HG03097 (cell line): ENCODE data around the gene PRSS22.
"Not testable (repeated sequence)": the region's sequence is repeated elsewhere in the genome, so short reads cannot be mapped to it uniquely, and the experiment has no call there.

Experiments
- ATAC-seq: cut with Tn5 transposase; IDR thresholded peaks from one replicate; pipeline ENCODE4 v1.9.1; 2021; ENCODE audit not compliant: unreplicated experiment, low FRiP score

Gene PRSS22, protein sequence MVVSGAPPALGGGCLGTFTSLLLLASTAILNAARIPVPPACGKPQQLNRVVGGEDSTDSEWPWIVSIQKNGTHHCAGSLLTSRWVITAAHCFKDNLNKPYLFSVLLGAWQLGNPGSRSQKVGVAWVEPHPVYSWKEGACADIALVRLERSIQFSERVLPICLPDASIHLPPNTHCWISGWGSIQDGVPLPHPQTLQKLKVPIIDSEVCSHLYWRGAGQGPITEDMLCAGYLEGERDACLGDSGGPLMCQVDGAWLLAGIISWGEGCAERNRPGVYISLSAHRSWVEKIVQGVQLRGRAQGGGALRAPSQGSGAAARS

DNA sequence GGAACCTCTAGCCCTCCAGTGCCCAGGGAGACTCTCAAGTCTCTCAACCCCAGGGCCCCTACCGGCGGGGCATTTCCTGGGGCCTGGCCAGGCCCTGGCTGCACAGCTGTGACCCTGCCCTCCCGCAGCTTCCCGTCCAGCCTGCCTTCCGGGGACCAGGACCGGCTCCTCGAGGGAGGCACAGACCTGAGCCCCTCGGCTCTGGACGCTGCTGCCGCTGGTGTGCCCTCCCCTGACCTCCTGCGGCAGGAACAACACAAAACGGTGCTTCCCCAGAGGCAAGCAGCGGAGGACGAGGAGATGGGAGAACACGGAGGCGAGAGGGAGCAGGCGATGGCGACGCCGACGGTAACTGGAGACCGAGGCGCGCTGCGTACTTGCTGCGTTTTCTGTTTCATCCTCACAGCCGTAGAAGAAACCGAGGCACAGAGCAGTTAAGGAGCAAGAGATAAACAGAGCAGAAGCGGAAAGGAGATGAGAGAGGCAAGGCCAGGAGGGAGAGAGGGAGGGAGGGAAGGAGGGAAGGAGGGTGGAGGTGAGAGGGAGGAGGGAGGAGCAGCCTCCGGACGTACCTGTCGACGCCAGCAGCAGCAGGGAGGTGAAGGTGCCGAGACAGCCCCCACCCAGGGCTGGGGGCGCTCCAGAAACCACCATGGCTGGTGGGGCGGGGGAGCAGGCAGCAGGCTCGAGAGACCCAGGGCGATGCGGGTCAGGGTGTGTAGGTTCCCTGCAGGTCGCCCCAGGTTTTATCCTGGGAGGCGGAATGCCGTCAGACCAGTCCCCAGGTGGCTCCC lies at the start of gene PRSS22:
Gene PRSS22, minus strand, starts transcription at position 720 of the 794 bp plus-strand sequence. Its CDS starts 66 bp downstream, at position 654.
- ATAC-seq, result no peak

DNA sequence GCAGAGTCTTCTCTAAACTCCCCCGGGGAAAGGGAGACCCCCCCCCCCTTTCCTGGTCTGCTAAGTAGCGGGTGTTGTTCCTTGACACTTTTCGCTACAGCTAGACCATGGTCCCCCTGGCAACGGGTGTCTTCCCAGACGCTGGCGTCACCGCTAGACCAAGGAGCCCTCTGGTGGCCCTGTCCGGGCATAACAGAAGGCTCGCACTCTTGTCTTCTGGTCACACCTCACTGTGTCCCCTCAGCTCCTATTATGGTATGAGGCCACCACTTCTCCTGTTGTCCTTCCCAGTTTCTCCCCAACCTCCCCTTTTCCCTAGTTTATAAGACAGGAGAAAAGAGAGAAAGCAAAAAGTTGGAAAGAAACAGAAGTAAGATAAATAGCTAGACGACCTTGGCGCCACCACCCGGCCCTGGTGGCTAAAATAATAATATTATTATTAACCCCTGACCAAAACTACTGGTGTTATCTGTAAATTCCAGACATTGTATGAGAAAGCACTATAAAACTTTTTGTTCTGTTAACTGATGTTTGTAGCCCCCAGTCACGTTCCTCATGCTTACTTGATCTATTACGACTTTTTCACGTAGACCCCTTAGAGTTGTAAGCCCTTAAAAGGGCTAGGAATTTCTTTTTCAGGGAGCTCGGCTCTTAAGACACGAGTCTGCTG lies 49.2 kb upstream of the PRSS22 start:
- ATAC-seq, result not testable (repeated sequence)

DNA sequence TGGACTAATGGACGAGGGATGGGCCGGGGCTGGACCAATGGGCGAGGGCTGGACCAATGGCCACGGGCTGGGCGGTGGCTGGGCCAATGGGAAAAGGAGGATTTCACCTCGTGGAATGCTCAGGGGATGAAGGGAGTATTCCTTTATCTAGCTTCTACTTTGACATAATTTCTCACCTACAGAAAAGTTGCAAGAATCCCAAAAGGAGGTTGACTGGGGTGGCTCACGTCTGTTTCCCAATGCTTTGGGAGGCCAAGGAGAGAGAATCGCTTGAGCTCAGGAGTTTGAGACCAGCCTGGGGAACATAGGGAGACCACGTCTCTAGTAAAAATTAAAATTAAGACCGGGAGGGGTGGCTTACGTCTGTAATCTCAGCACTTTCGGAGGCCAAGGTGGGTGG lies 48.0 kb upstream of the PRSS22 start:
- no peak for ATAC-seq

DNA sequence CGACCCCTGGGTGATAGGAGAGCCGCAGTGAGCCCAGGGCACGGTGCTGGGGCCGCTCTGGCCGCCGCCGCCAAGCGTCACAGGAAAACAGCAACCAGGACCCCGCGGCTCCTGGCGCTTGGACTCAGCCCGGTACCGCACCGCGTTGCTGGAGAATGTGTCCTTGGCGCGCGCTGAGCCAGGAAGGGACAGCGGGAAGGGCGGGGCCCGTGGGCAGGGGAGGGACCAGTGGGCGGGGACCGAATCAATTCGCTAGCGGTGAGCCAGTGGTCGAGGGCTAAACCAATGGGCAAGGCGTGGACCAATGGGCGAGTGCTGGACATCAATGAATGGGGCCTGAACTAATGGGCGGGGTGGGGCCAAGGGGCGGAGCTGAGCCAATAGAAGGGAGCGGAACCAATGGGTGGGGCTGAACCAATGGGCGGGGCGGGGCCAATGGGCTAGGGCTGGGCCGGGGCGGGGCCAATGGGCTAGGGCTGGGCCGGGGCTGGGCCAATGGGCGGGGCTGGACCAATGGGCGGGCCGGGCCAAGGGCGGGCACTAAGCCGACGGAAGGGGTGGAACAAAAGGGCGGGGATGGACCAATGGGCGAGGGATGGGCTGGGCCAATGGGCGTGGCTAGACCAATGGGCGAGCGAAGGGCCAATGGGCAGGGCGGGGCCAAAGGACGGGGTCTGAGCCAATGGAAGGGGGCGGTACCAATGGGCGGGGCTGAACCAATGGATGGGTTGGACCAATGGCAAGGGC lies 47.4 kb upstream of the PRSS22 start:
- peak; percentile 74 for ATAC-seq

DNA sequence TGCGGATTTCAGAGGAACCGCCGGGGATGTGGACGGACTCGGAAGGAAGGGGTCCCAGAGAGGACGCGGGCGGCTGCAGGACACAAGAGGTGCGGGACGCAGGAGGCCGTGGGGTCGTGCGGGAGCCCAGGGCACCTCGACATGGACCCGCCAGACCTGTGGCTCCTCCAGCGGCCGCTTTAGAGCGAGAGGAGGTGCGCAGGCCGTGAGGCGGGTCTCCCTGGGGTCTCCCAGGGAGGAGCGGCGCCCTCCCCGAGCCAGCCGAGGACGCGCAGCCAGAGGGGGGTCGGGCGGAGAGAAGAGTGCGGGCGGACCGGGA lies 46.9 kb upstream of the PRSS22 start:
- peak; percentile 8 for ATAC-seq

DNA sequence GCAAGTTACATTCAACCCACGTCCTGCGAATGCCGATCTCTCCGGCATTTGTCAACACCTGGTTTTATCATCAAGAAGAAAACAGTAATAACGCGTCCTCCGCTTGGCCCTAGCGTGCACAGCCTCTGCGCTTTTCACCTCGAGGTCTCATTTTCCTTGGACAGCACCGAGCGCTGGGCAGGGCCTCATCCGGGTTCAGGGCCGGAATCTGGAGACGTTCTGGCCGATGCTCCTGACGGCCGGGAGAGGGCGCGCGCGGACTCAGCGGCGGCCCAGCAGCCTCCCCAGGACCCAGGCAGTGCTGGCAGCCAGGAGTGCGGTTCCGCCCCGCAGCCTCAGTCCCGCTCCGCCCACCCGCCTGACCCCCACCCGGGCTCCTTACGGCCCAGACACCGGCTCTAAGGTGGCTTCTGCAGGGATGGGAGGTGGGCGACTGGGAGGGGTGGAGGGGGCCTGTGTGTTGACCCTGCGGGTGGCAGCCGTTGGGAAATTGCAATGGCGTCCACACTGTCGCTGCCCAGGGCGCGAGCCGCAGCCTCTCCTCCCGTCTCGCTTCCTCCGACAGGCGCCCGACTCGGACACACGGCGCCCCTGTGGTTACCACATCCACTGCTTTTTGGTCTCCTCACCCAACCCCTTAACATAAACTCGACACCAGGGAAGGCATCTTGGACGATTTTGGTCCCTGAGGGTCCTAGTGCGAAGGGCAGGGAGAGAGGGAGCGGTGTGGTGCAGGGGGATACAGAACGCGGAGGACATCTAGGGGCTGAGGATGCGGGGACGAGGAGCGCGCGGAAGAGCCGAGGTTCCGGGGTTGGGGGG lies 46.3 kb upstream of the PRSS22 start:
- peak; percentile 7 for ATAC-seq

DNA sequence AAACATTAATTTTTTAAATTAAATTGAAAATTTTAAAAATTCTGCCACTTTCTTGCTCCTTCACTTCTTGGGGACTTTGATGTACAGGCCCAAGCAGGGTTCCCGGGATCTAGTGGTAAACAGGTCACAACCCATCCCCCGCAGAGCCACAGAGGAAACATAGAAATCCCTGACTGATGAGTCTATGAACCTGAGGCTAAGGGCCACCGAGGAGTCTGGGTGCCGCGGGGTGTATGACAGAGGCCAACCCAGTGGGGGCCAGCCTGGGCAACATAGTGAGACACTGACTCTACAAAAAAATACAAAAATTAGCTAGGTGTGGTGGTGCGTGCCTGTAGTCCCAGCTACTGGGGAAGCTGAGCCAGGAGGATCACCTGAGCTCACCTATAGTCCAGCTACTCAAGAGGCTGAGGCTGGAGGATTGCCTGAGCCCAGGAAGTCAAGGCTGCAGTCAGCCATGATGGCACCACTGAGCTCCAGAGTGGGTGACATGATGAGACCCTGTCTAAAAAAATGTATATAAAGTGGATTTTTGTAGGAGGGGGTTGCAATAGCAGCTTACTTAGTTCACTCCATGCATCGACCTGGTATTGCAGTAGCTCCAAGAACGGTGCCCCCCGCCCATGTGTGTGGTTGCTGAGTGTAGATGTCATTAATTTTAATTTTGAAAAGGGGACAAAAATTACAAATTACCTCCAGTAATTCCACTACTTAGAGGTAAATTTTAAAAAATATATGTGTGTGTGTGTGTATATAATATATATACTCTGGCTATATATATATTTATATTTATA lies 44.6 kb upstream of the PRSS22 start:
- ATAC-seq, result no peak

DNA sequence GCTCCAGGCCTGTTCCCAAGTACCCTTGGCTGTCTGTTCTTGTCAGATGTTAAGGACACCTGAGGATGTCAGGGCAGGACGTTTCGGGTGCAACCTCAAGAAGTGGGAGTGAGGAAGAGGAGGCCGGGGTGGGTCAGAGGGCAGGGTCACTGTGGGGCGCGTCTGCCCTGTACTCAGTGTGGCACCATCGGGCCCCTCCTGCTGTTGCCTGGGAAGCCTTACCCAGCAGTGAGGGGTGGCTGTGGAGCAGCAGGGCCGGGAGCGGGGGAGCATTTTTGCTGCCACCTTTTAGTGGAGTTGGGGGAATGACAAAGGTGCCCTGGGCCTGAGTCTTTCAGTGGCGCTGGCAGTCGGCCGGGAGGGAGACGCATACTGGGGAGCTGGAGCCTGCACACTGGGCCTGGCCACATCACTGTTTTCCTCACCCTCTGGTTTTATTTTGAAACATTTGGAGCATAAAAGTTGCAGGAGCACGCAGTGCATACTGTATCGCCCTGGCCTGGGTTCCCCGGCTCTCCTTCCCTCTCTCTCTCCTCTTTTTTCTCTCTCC lies 42.6 kb upstream of the PRSS22 start:
- ATAC-seq, result no peak

DNA sequence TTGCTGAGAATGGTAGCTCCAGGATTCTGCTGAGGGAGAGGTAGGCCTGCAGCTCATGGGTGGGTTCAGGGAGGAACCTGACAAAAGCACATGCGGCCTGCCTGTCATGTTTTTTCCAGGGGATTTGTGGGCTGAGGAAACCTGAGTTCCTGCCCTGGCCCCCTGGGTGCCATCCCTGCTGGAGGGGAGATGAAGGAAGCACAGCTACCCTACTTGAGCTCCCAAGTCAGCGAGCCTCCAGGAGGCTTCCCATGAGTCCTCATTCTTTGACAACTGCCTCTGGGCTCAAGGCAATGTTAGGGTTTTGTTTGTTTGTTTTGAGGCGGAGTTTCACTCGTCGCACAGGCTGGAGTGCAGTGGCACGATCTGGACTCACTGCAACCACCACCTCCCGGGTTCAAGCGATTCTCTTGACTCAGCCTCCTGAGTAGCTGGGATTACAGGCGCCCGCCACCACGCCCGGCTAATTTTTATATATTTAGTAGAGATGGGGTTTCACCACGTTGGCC lies 41.6 kb upstream of the PRSS22 start:
- ATAC-seq, result no peak

DNA sequence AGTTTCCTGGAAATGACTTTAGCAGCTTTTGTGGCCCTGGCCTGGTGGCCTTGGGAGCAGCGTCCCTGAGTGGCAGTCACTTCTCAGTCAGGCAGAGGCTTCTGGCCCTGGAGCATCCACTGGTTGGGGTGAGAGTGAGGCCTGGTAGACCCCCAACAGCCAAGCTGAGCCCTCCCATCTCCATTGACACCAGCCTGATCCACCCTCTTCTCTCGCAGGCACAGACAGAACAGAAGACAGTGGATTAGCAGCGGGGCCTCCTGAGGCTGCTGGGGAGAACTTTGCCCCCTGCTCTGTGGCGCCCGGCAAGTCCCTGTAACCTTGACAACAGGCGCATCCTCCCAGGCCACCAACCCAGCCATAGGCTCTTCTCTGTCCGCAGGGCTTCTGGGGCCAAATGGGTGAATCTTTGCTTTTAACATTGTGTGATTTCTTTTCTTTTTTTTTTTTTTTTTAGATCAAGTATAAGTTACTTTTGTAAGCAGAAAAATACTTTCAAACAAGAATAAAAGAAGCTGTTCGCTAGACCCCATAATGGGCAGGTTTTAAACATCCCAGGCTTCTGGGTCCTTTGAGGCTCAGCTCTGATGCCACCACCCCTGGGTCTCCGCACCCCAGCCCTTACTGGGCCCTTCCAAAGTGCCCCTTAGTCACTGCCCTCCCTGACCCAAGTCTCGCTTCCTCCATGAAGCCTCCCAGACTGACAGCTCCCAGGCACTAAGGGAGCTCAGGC lies 41.0 kb upstream of the PRSS22 start:
- no peak for ATAC-seq

DNA sequence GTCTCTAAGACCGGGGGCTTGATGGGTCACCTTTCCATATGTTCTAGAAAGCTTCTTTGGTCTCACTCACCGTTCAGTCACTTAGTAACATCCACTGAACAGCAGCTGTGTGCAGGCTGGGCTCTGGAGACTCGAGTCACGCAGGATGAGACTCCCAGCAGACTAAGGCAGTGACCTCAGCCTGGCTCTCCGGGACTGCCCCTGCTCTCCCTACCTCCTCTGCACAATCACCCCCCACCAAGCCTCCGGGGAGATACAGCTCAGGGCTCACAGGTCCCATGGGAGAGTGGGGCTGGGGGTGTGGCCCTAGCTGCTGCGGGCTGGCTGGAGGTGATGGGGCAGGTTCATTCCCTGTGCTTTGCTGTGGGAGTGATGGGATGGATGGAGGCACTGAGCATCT lies 39.1 kb upstream of the PRSS22 start:
- ATAC-seq, result no peak

DNA sequence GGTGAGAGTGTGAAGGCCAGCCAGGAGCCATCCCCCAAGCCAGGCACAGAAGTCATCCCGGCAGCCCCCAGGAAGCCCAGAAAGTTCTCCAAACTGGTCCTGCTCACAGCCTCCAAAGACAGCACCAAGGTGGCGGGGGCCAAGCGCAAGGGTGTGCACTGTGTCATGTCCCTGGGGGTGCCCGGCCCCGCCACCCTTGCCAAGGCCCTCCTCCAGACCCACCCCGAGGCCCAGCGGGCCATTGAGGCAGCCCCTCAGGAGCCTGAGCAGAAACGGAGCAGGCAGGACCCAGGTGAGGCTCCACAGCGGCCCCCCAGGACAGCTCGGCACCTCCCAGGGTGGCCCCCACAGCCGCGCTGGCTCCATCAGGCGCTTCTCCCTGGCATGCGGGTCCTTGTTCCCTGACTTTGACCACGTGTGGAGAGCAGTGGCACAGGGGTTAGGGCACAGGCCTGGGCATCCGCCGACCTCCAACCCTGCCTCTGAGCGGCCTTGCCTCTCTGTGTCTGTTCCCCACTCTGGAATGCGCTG lies 38.6 kb upstream of the PRSS22 start:
- ATAC-seq, result no peak

DNA sequence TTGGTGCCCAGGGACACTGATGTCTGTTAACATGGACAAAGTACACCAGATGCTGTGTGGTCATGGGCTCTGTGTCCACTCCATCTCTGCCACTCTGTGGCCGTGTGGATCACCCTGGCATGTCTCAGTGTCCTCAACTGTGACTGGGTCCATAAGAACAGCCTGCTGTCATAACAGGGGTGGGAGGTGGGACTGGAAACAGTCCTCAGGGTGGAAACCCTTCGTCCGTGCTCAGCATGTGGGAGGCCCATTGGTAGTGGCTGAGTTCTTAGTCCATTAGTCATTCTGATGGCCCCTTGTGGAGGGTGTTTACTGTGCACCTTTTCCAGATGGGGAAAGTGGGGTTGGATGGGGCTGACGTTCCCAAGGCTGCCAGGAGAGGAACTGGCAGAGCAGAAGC lies 37.8 kb upstream of the PRSS22 start:
- ATAC-seq, result no peak

DNA sequence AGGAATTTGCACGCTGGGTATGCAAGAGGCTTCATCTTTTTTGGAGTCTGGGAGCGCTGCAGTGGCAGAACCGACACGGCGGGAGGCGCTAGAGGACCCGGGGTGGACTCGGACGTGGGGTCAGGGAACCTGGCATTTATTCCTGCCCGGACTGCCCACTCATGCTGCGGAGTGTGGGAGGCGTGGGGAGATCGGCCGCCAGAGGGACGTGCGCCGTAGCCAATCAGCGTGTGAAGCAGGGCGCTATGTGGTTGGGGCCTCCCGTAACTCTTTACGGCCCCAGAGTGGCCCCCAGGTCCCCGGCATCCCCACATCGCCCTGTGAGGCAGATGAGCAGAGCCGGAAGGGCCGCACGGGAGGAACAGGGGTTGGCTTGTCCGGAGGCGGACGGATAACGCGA lies 36.3 kb upstream of the PRSS22 start:
- no peak for ATAC-seq

DNA sequence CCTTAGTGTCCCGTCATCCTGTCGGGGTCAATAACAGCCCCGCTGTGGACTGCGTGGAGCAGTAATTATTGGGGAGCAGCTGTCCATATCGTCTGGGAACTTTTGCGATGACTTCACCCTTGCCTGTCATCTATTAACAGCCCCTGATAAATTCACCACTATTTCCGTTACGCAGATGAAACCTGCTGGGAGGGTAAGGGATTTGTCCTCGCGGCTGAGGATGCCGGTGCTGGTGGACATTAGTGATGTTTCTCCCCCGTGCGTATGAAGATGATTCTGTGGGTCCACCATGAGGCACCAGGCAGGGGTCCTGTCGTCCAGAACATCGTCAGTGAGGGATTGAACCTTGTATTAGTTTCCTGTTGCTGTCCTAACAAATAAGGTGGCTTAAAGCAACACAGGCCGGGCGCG lies 26.1 kb upstream of the PRSS22 start:
- ATAC-seq, result no peak

DNA sequence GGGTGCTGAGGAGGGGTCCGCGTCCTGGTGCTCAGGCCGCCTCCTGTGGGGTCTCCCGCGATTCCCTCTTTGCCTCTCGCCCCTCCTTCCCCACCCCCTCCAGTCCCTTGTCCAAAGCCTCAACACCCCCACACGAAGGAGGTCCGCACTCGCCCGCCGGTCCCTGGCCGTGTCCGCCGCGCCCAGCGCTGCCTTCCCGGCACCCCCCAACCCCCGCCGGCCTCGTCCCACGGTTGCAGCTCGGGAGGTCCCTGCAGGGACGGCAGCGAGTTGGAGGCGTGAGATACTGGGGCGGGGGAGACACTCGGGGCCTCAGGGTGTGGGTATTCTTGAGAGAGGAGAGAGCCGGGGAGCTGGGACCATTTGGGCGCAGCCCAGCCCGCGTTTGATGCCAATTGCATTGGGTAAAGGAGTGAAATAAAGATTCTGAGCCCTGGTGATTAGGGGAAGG lies 25.5 kb upstream of the PRSS22 start:
- no peak for ATAC-seq

DNA sequence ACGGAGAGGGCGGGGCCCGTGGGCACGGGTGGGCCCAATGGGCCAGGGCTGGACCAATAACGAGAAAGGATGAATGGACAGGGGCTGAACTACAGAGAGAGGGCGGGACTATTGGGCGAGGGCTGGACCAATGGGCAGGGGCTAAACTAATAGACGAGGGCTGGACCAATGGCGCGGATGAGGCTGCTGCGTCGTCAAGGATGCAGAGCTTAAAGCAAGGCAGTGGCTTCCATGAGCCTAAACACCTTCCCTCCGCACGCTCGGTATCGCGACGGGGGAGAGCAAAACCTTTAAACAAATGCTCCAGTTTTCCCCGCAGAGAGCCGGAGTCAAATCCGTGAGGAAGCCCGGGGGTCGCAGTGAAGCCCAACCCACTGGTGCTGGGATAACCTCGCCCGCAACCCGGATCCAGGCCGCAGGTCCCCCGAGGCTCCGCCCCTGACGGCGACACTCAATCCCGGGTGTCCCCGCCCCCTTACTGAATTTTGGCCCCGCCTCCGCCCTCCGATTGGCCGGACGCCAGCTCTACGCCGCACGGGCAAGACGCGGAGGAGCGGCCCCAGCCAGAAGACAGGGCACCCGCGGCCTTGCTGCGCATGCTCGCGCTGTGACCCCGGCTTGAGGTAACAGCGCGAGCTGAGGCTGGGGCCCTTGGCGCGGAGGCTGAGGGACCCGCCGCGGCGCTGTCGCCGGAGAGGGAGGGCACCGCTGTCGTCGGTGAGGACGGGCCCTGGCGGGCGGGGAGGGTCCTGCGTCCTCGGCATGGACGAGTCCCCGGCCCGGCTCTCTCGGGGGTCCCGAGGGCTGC lies 24.9 kb upstream of the PRSS22 start, which contains the start of gene FLYWCH2:
Gene FLYWCH2, plus strand, starts transcription at position 566 of the 808 bp plus-strand sequence. CDS start 13,235 bp downstream, outside the sequence.
- ATAC-seq, result peak; percentile 82
